HepG2 (cell line): ENCODE data around the gene BTRC. TPM values are rescaled to one million over a fixed set of nuclear protein-coding genes. Genes with fewer than 3 reads are reported as not detected.

Source experiments
- ATF7-NPFF ChIP-seq: sonication (generic); formaldehyde crosslinking; IDR thresholded peaks from 2 replicates; pipeline ENCODE4 v1.8.1; 2023; ENCODE audit warnings: mild to moderate bottlenecking, low read depth, missing genetic modification reagents, moderate library complexity
- ATRX ChIP-seq: sonication (generic); formaldehyde crosslinking; IDR thresholded peaks from 2 replicates; pipeline ENCODE4 v1.4.0; 2020; ENCODE audit warnings: missing genetic modification reagents, borderline replicate concordance
- CHD2 ChIP-seq: IDR thresholded peaks from 2 replicates; pipeline ENCODE4 v1.6.1; 2011; ENCODE audit warnings: low read depth, low read length, improper control_type of control experiment
- HES4 ChIP-seq: sonication (generic); formaldehyde crosslinking; IDR thresholded peaks from 2 replicates; pipeline ENCODE4 v1.9.0; 2021; ENCODE audit warnings: mild to moderate bottlenecking, missing genetic modification reagents, borderline replicate concordance
- NRL ChIP-seq: sonication (generic); formaldehyde crosslinking; IDR thresholded peaks from 2 replicates; pipeline ENCODE4 v1.5.0; 2020; ENCODE audit warnings: missing genetic modification reagents, mild to moderate bottlenecking, moderate library complexity, borderline replicate concordance
- SP2 ChIP-seq: sonication (generic); formaldehyde crosslinking; IDR thresholded peaks from 2 replicates; pipeline ENCODE4 v1.5.1; 2020; ENCODE audit warnings: mild to moderate bottlenecking, missing genetic modification reagents
- STAG1 ChIP-seq: sonication (generic); formaldehyde crosslinking; IDR thresholded peaks from 2 replicates; pipeline ENCODE4 v1.4.0; 2020; ENCODE audit warnings: missing genetic modification reagents
- ZNF33B ChIP-seq: sonication (generic); formaldehyde crosslinking; IDR thresholded peaks from 2 replicates; pipeline ENCODE4 v1.5.1; 2020; ENCODE audit warnings: mild to moderate bottlenecking, missing genetic modification reagents
- polyA plus RNA-seq, 8 experiments: library from polyadenylated mRNA; depleted of rRNA in 3 of 8; stranded (reverse) in 7 of 8; unstranded in 1 of 8; fragments of >200 nt; fragmentation: Illumina TruSeq in 4 of 8; extraction: Trizol in 4 of 8; gene quantifications; 2 replicates each; pipeline versions ENCODE4 v1.2.1 to v1.2.3, GENCODE V29; 2011 to 2016; ENCODE audit warnings: low read depth in 4 of 8, missing spikeins in 1 of 8, mixed read lengths in 1 of 8; ENCODE audit not compliant: insufficient read depth in 1 of 8
- total RNA-seq, 5 experiments: library from RNA; depleted of rRNA; stranded (reverse); fragments of >200 nt; fragmentation: Illumina TruSeq; extraction: Trizol; gene quantifications; 2 replicates each; pipeline ENCODE4 v1.2.3, GENCODE V29; 2016; ENCODE audit warnings: low read depth in 1 of 5
- TF ChIP-seq, protein P1 (sequence below): sonication (generic); formaldehyde crosslinking; IDR thresholded peaks from 2 replicates; pipeline ENCODE4 v1.4.0; 2020; ENCODE audit warnings: missing genetic modification reagents, mild to moderate bottlenecking, borderline replicate concordance
- TF ChIP-seq, protein P2 (sequence below): sonication (generic); formaldehyde crosslinking; IDR thresholded peaks from 2 replicates; pipeline ENCODE4 v1.5.0; 2020; ENCODE audit warnings: mild to moderate bottlenecking, missing genetic modification reagents, borderline replicate concordance
- TF ChIP-seq, protein P3 (sequence below): sonication (generic); formaldehyde crosslinking; IDR thresholded peaks from 2 replicates; pipeline ENCODE4 v1.8.0; 2022; ENCODE audit warnings: mild to moderate bottlenecking, missing genetic modification reagents; ENCODE audit not compliant: insufficient replicate concordance
- TF ChIP-seq, protein P4 (sequence below): sonication (generic); formaldehyde crosslinking; IDR thresholded peaks from 2 replicates; pipeline ENCODE4 v1.8.0; 2022; ENCODE audit warnings: missing genetic modification reagents, mild to moderate bottlenecking, borderline replicate concordance

The BTRC gene
- total and polyA plus RNA-seq, 2 of the 13 experiments (the other 11 are each of a cell fraction or from before 2014, with no cell fraction given), result 12.0 to 14.4 TPM

DNA sequence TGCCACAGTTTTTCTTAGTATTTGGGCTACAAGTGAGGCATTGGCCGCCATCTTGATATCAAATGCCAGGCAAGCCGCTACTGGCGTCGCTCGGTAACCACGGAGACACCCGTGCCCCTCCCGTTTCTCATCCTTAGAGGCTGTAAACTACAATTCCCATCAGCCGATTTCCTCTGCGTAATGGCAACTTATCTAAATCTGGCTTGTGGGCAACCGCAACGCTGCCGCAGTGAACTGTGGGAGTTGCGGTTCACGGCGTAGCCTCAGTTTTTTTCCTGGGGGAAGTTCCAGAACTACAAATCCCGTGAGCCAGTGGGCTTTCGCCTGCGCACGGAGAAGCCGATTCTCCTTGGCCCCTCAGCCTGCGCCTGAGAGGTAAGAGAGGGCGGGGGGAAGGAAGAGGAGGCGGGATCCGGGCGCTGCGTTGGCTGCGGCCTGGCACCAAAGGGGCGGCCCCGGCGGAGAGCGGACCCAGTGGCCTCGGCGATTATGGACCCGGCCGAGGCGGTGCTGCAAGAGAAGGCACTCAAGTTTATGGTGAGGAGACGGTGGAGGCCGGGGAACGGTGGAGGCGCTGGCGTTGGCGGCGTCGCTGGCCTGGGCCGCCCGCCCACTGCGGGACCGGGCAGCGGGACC lies at the start of gene BTRC (continued):
- TF ChIP-seq, protein P1, sequence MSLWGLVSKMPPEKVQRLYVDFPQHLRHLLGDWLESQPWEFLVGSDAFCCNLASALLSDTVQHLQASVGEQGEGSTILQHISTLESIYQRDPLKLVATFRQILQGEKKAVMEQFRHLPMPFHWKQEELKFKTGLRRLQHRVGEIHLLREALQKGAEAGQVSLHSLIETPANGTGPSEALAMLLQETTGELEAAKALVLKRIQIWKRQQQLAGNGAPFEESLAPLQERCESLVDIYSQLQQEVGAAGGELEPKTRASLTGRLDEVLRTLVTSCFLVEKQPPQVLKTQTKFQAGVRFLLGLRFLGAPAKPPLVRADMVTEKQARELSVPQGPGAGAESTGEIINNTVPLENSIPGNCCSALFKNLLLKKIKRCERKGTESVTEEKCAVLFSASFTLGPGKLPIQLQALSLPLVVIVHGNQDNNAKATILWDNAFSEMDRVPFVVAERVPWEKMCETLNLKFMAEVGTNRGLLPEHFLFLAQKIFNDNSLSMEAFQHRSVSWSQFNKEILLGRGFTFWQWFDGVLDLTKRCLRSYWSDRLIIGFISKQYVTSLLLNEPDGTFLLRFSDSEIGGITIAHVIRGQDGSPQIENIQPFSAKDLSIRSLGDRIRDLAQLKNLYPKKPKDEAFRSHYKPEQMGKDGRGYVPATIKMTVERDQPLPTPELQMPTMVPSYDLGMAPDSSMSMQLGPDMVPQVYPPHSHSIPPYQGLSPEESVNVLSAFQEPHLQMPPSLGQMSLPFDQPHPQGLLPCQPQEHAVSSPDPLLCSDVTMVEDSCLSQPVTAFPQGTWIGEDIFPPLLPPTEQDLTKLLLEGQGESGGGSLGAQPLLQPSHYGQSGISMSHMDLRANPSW (CRISPR knock-in tag), result peak; percentile 39; the same call in 1 of the 2 replicates
- TF ChIP-seq HES4 (CRISPR knock-in tag) (no peak), ATF7-NPFF (no peak), STAG1 (CRISPR knock-in tag) (no peak), ZNF33B (CRISPR knock-in tag) (peak; percentile 86; the same call in 1 of the 2 replicates), ATRX (CRISPR knock-in tag) (no peak), SP2 (CRISPR knock-in tag) (peak; percentile 54; the same call in 1 of the 2 replicates), NRL (CRISPR knock-in tag) (no peak), CHD2 (peak; percentile 34; the same call in 1 of the 2 replicates)
- TF ChIP-seq, protein P2, sequence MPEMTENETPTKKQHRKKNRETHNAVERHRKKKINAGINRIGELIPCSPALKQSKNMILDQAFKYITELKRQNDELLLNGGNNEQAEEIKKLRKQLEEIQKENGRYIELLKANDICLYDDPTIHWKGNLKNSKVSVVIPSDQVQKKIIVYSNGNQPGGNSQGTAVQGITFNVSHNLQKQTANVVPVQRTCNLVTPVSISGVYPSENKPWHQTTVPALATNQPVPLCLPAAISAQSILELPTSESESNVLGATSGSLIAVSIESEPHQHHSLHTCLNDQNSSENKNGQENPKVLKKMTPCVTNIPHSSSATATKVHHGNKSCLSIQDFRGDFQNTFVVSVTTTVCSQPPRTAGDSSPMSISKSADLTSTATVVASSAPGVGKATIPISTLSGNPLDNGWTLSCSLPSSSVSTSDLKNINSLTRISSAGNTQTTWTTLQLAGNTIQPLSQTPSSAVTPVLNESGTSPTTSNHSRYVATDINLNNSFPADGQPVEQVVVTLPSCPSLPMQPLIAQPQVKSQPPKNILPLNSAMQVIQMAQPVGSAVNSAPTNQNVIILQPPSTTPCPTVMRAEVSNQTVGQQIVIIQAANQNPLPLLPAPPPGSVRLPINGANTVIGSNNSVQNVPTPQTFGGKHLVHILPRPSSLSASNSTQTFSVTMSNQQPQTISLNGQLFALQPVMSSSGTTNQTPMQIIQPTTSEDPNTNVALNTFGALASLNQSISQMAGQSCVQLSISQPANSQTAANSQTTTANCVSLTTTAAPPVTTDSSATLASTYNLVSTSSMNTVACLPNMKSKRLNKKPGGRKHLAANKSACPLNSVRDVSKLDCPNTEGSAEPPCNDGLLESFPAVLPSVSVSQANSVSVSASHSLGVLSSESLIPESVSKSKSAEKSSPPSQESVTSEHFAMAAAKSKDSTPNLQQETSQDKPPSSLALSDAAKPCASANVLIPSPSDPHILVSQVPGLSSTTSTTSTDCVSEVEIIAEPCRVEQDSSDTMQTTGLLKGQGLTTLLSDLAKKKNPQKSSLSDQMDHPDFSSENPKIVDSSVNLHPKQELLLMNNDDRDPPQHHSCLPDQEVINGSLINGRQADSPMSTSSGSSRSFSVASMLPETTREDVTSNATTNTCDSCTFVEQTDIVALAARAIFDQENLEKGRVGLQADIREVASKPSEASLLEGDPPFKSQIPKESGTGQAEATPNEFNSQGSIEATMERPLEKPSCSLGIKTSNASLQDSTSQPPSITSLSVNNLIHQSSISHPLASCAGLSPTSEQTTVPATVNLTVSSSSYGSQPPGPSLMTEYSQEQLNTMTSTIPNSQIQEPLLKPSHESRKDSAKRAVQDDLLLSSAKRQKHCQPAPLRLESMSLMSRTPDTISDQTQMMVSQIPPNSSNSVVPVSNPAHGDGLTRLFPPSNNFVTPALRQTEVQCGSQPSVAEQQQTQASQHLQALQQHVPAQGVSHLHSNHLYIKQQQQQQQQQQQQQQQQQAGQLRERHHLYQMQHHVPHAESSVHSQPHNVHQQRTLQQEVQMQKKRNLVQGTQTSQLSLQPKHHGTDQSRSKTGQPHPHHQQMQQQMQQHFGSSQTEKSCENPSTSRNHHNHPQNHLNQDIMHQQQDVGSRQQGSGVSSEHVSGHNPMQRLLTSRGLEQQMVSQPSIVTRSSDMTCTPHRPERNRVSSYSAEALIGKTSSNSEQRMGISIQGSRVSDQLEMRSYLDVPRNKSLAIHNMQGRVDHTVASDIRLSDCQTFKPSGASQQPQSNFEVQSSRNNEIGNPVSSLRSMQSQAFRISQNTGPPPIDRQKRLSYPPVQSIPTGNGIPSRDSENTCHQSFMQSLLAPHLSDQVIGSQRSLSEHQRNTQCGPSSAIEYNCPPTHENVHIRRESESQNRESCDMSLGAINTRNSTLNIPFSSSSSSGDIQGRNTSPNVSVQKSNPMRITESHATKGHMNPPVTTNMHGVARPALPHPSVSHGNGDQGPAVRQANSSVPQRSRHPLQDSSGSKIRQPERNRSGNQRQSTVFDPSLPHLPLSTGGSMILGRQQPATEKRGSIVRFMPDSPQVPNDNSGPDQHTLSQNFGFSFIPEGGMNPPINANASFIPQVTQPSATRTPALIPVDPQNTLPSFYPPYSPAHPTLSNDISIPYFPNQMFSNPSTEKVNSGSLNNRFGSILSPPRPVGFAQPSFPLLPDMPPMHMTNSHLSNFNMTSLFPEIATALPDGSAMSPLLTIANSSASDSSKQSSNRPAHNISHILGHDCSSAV (CRISPR knock-in tag), result no peak
- TF ChIP-seq, protein P3, sequence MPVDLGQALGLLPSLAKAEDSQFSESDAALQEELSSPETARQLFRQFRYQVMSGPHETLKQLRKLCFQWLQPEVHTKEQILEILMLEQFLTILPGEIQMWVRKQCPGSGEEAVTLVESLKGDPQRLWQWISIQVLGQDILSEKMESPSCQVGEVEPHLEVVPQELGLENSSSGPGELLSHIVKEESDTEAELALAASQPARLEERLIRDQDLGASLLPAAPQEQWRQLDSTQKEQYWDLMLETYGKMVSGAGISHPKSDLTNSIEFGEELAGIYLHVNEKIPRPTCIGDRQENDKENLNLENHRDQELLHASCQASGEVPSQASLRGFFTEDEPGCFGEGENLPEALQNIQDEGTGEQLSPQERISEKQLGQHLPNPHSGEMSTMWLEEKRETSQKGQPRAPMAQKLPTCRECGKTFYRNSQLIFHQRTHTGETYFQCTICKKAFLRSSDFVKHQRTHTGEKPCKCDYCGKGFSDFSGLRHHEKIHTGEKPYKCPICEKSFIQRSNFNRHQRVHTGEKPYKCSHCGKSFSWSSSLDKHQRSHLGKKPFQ (CRISPR knock-in tag), result no peak
- TF ChIP-seq, protein P4, sequence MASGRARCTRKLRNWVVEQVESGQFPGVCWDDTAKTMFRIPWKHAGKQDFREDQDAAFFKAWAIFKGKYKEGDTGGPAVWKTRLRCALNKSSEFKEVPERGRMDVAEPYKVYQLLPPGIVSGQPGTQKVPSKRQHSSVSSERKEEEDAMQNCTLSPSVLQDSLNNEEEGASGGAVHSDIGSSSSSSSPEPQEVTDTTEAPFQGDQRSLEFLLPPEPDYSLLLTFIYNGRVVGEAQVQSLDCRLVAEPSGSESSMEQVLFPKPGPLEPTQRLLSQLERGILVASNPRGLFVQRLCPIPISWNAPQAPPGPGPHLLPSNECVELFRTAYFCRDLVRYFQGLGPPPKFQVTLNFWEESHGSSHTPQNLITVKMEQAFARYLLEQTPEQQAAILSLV (CRISPR knock-in tag), result peak; percentile 36
